NCI-H526 treated with DMSO at 0.1 percent for 48 hours (cell line): ENCODE data around the gene CPA2.
"Not testable (repeated sequence)": the region's sequence is repeated elsewhere in the genome, so short reads cannot be mapped to it uniquely, and the experiment has no call there.

Experiments
- DNase-seq: peaks from one replicate; lab custom pipeline; 2025; lab: John Stamatoyannopoulos, UW

Gene CPA2

DNA sequence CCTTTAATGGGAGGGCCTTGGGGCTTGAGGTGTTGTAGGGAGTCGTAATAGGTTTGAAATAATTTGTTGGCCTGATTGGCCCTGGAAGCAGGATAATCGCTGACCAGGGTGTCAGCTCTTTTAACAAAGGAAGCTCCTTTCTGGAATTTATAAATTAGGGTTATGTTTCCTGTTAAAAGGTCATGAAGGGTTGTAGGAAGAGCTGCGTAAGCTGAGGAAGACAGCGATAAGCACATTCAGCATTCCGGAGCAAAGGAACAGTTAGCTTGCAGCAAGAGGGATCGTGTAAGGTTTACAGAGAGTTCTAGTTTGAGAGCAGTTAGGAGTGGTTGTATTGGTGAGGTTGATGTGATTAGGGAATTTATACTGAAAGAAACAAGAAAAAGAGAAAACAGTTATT lies 47.6 kb downstream of the CPA2 start:
- DNase-seq: no peak

GRCh38 chr7:130319541-130319940 lies 52.9 kb downstream of the CPA2 start:
- DNase-seq: no peak

DNA sequence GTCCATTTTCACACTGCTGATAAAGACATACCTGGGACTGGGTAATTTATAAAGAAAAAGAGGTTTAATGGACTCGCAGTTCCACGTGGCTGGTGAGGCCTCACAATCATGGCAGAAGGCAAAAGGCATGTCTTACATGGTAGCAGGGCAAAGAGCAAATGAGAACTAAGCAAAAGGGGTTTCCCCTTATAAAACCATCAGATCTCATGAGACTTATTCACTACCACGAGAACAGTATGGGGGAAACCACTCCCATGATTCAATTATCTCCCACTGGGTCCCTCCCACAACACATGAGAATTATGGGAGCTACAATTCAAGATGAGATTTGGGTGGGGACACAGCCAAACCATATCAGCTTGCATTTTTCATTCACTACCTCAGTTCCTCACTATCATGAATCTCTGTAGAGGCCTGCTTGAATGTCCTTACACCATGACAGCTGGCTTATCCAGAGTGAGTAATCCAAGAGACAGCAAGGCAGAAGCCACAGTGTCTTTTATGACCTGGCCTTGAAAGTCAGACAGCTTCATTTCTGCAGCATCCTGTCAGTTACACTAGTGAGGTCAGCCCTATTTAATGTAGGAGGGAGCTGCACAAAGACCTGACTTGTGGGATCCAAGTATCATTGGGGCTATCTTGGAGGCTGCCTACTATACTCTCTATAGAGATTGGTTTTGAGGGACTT lies 55.0 kb downstream of the CPA2 start:
- DNase-seq: not testable (repeated sequence)

GRCh38 chr7:130322615-130323014 lies 56.0 kb downstream of the CPA2 start:
- DNase-seq: no peak

DNA sequence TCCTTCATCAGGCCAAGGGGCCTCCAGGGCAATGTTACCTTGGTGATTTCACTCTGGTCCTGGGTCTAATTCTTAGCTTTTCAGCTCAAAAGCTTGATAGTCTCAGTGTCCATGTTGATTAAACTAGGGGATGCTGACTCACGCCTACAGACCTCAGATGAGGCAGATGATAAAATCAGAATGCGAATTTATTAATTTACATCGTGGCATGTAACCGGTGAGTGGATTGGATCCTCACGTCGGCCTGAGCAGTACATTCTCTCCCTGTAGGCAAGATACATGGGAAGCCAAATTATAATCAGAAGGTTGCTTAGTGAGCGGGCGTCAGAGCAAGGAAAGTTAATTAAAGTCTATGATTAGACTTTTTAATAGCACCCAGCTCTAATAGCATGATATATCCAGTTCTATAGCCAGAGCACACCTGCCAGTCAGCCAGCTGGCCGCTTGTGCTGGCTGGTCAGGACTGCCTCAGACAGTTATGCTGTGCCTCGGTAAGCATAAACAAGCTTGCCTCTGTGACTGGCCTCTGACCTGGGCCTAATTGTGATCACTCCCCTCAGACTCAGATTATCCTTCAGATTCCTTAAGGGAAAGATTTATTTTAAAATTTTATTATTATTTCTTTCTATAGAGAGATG lies 57.8 kb downstream of the CPA2 start:
- no peak for DNase-seq

DNA sequence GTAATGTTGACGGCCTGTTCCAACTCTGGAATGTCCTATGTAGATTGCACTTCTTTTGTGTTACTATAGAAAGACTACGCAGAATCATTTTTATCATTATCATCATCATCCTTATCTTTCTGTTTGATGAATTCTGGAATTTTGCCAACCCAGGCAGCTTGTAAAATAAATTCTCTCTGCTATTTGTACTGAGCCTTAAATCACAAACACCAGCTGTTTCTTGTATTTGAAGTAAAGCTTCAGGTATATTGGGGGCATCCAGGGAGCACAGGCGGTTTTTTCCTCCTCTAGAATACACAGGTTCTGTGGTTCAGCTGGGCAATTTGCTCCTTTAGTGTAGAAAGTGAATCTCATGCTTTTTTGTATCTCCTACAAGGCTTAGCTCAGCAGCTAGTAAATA lies 63.0 kb downstream of the CPA2 start:
- no peak for DNase-seq

- DNase-seq: no peak
These were observed 65.8 kb downstream of the CPA2 start for GRCh38 chr7:130332259-130333053.

- DNase-seq: no peak
These were observed 67.2 kb downstream of the CPA2 start for GRCh38 chr7:130333832-130334231.

DNA sequence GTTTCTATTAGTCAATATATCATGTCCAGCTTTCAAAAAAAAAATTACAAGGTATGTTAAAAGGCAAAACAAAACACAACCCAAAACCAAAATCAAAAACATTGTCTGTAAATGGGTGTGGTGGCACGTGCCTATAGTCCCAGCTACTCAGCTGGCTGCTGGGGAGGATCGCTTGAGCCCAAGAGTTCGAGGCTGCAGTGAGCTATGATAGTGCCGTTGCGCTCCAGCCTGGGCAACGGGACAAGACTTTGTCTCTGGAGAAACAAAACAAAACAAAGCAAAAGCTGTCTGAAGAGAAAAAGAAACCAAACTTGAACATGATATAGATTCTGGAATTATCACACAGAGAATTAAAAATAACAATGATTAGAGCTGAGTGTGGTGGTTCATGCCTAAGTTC lies 67.6 kb downstream of the CPA2 start:
- no peak for DNase-seq

- no peak for DNase-seq
These were observed 70.8 kb downstream of the CPA2 start for GRCh38 chr7:130337410-130337971.

- DNase-seq: no peak
These were observed 71.6 kb downstream of the CPA2 start for GRCh38 chr7:130338233-130338632.
